Measurements from ENCODE around the gene TNFRSF13B.
"Not testable (repeated sequence)": the region's sequence is repeated elsewhere in the genome, so short reads cannot be mapped to it uniquely, and the experiment has no call there.

TNFRSF13B gene

DNA sequence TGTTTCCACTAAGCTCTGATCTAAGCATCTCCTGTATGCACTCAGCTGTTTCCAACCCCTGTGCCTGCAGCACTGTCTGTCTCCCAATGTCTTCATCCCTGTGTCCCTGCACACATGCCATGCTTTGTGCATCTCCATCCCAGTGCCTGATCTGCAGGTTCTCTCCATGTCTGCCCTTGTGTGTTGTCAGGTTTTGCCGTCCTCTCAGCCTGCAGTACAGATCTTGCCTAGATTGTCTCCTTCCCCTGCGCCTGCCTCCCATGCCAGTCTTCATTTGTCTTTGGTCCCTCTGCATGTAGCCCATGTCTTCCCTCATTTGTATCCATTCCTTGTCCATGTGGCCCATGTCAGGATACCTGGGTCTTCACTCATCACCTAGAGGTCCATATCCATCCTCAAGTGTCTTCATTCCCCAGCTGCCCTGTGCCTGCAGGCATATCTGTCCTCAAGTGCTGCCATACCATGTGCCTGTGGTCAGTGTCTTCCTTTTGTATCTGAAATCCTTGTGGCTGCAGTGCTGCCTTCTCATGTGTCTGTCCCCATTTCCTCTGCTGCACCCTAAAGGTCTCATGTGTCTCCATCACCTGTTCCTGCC lies 71.5 kb downstream of the TNFRSF13B start:
- H3K4me3 ChIP-seq (ENCODE audit: control insufficient read depth, low read depth, low read length), result no peak overlapping the region
- no peak for DNase-seq (ENCODE audit: low read depth)
- TF ChIP-seq, protein P1, sequence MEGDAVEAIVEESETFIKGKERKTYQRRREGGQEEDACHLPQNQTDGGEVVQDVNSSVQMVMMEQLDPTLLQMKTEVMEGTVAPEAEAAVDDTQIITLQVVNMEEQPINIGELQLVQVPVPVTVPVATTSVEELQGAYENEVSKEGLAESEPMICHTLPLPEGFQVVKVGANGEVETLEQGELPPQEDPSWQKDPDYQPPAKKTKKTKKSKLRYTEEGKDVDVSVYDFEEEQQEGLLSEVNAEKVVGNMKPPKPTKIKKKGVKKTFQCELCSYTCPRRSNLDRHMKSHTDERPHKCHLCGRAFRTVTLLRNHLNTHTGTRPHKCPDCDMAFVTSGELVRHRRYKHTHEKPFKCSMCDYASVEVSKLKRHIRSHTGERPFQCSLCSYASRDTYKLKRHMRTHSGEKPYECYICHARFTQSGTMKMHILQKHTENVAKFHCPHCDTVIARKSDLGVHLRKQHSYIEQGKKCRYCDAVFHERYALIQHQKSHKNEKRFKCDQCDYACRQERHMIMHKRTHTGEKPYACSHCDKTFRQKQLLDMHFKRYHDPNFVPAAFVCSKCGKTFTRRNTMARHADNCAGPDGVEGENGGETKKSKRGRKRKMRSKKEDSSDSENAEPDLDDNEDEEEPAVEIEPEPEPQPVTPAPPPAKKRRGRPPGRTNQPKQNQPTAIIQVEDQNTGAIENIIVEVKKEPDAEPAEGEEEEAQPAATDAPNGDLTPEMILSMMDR (IDR thresholded peaks at IDR 0.05; ENCODE audit: control insufficient read depth, insufficient read depth, low read depth, low read length, missing control alignments), result no peak

DNA sequence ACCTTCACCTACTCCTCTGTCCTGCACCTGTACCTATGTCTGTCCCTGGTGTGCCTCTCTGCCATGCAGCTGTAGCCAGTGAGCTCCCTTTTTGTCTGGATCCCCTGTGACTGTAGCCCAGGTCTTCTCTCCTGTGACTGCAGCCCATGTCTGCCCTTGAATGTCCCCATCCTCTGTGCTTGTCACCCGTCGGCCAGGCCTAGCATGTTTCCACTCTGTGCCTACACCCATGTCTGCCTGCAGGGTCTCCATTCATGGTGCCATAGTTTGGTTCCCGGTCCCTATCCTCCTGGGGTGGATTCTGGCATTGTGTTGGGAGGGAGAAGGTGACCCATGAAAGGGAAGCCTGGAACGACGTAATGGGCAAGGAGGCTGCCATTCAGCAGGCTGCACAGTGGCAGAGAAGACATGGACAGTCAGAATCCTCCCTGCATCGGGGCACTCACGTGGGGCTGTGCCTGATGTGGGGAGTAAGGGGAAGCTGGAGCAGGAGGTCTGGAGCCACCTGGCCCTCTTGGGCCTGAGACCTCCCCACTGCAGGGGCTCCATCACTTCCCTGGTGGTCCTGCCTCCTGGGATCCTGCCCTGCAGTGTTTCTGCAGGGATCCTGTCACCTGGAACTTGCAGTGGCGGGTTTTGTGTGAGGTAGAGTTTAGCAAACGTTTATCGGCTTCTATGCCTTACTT lies 74.6 kb downstream of the TNFRSF13B start:
- not testable (repeated sequence) for DNase-seq (ENCODE audit: low read depth)

DNA sequence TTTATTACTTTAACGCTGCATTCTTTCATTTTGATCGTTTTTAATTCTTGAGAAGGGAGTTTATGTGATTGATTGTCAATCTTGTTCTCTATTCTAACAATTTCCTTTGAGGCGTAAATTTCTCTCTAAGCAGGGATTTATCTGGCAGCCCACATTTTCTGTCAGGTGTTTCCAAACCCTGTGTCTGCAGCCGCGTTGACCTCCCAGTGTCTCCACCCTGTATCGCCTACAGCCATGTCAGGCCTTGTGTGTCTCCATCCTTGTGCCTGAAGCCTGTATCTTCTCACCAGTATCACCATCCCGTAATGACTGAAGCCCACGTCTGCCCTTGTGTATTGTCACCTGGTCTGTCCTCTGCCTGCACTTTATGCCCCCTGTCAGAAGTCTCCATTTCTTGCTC lies 75.7 kb downstream of the TNFRSF13B start:
- H3K4me3 ChIP-seq (ENCODE audit: control insufficient read depth, low read depth, low read length); DNase-seq (ENCODE audit: low read depth): not testable (repeated sequence)

More for the DNA sequence above, 74.6 kb downstream of the TNFRSF13B start:
- H3K4me3 ChIP-seq (ENCODE audit: control insufficient read depth, low read depth, low read length), result not testable (repeated sequence)

GRCh38 chr17:16893527-16893926 lies 78.4 kb downstream of the TNFRSF13B start:
- H3K4me3 ChIP-seq (ENCODE audit: control insufficient read depth, low read depth, low read length); DNase-seq (ENCODE audit: low read depth): not testable (repeated sequence)

GRCh38 chr17:16892876-16893454 lies 79.0 kb downstream of the TNFRSF13B start:
- DNase-seq (ENCODE audit: low read depth), result not testable (repeated sequence)

DNA sequence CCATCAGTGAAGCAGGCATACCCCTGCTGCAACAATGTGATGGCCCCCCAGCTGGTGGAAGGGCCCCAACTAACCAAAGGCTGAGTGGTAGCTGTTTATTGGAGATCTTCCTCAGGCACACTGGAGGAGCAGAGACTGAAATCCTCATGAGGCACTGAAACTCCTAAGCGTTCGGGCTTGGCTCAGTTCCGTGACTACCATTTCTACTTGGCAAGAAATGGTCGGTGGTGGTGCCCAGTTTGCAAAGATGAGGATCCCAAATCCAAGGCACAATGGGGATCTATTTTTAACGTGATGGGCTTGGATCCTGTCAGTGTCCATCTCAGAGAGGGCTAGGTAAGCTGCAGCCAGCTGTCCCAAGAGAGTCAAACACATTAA lies 82.8 kb downstream of the TNFRSF13B start:
- DNase-seq (ENCODE audit: low read depth), result no peak
- TF ChIP-seq, protein P1 (IDR thresholded peaks at IDR 0.05; ENCODE audit: control insufficient read depth, insufficient read depth, low read depth, low read length, missing control alignments), result no peak
- no peak overlapping the region for H3K4me3 ChIP-seq (ENCODE audit: control insufficient read depth, low read depth, low read length)

More at GRCh38 chr17:16892876-16893454, 79.0 kb downstream of the TNFRSF13B start:
- not testable (repeated sequence) for H3K4me3 ChIP-seq (ENCODE audit: control insufficient read depth, low read depth, low read length)

All from AG09309 (cell line).